IMR-90 (cell line): ENCODE results near the gene AUTS2. TPM values are rescaled to one million over a fixed set of nuclear protein-coding genes. Genes with fewer than 3 reads are reported as not detected.

Experiments used
- ATAC-seq: fragments of 200-7000 bp; cut with Tn5 transposase; 2 replicates; pipeline ENCODE4 v1.9.1; 2020; ENCODE audit warnings: low read depth, mild to moderate bottlenecking, moderate library complexity
- BruUV-seq: library from RNA; stranded (reverse); fragments of 400-500 nt; replicated peaks from 2 replicates; lab custom pipeline; 2021; lab: Mats Ljungman, UMichigan
- CTCF ChIA-PET: fragments of 300-600 bp; formaldehyde crosslinking; extraction: SDS; loops from one replicate; lab custom pipeline; 2021; ENCODE audit warnings: antibody characterized with exemption; lab: Yijun Ruan, JAX
- POLR2A ChIA-PET: fragments of 300-600 bp; sonication (Branson Sonifier 250); formaldehyde crosslinking; loops from one replicate; lab custom pipeline; 2022; ENCODE audit warnings: antibody characterized with exemption; ENCODE audit not compliant: unreplicated experiment; lab: Charles Lee
- DNase-seq: peaks from one replicate; pipeline ENCODE4 v3.0.0; 2013
- H2AFZ ChIP-seq: replicated peaks from 2 replicates; pipeline ENCODE3; 2013; ENCODE audit warnings: low read length, mild to moderate bottlenecking; ENCODE audit not compliant: poor library complexity
- H2AK5ac ChIP-seq: 2 replicates; pipeline ENCODE4 v1.6.1; 2013; ENCODE audit warnings: low read depth, low read length, inconsistent platforms
- H2AK9ac ChIP-seq: replicated peaks from 2 replicates; pipeline ENCODE3; 2013; ENCODE audit warnings: mild to moderate bottlenecking, low read depth, low read length, moderate library complexity; ENCODE audit not compliant: poor library complexity
- H2BK120ac ChIP-seq: 2 replicates; pipeline ENCODE4 v1.6.1; 2013; ENCODE audit warnings: low read depth, low read length, inconsistent platforms
- H2BK15ac ChIP-seq: 3 replicates; pipeline ENCODE4 v1.6.1; 2013; ENCODE audit warnings: low read depth, low read length, inconsistent platforms
- H2BK20ac ChIP-seq: 2 replicates; pipeline ENCODE4 v1.6.1; 2013; ENCODE audit warnings: low read depth, mild to moderate bottlenecking, inconsistent platforms, low read length, moderate library complexity
- H2BK5ac ChIP-seq: 2 replicates; pipeline ENCODE4 v1.6.1; 2013; ENCODE audit warnings: mild to moderate bottlenecking, low read depth, low read length, inconsistent platforms; ENCODE audit not compliant: poor library complexity, severe bottlenecking
- H3K14ac ChIP-seq: replicated peaks from 2 replicates; pipeline ENCODE4 v1.6.1; 2013; ENCODE audit warnings: low read depth, low read length, inconsistent platforms
- H3K18ac ChIP-seq: 2 replicates; pipeline ENCODE4 v1.6.1; 2013; ENCODE audit warnings: low read depth, low read length, control low read depth
- H3K23ac ChIP-seq: 2 replicates; pipeline ENCODE4 v1.6.1; 2013; ENCODE audit warnings: low read depth, low read length, inconsistent platforms
- H3K27ac ChIP-seq: 2 replicates; pipeline ENCODE4 v1.5.1; 2013; ENCODE audit warnings: mild to moderate bottlenecking, control low read depth, low read length; ENCODE audit not compliant: insufficient read depth
- H3K27me3 ChIP-seq: 2 replicates; pipeline ENCODE4 v1.6.1; 2013; ENCODE audit warnings: low read length; ENCODE audit not compliant: control insufficient read depth, insufficient read depth
- H3K36me3 ChIP-seq: 2 replicates; pipeline ENCODE4 v1.6.1; 2013; ENCODE audit warnings: low read length, mixed read lengths; ENCODE audit not compliant: control insufficient read depth, insufficient read depth
- H3K4ac ChIP-seq: 2 replicates; pipeline ENCODE4 v1.6.1; 2013; ENCODE audit warnings: low read depth, low read length, inconsistent platforms
- H3K4me1 ChIP-seq: 2 replicates; pipeline ENCODE4 v1.6.1; 2013; ENCODE audit warnings: low read length, mixed read lengths; ENCODE audit not compliant: control insufficient read depth, insufficient read depth
- H3K4me2 ChIP-seq: 2 replicates; pipeline ENCODE4 v1.6.1; 2013; ENCODE audit warnings: low read depth, mild to moderate bottlenecking, control low read depth, low read length, moderate library complexity
- H3K4me3 ChIP-seq: 2 replicates; pipeline ENCODE4 v1.5.1; 2013; ENCODE audit warnings: low read depth, mild to moderate bottlenecking, control low read depth, low read length, moderate library complexity; ENCODE audit not compliant: insufficient read depth
- H3K56ac ChIP-seq: 2 replicates; pipeline ENCODE4 v1.6.1; 2013; ENCODE audit warnings: low read length, inconsistent platforms; ENCODE audit not compliant: insufficient read depth; ENCODE audit errors: extremely low read depth
- H3K79me1 ChIP-seq, 2 experiments: 2 replicates each; pipeline ENCODE4 v1.6.1; 2013; ENCODE audit warnings: low read length in 2 of 2, inconsistent platforms in 1 of 2, low read depth in 1 of 2
- H3K9ac ChIP-seq: 2 replicates; pipeline ENCODE4 v1.6.1; 2013; ENCODE audit warnings: low read depth, low read length, control low read depth
- H3K9me1 ChIP-seq: 2 replicates; pipeline ENCODE4 v1.6.1; 2013; ENCODE audit warnings: low read length, inconsistent platforms; ENCODE audit not compliant: insufficient read depth
- H3K9me3 ChIP-seq: 2 replicates; pipeline ENCODE4 v1.6.1; 2013; ENCODE audit warnings: low read length; ENCODE audit not compliant: control insufficient read depth, insufficient read depth
- H4K20me1 ChIP-seq: 2 replicates; pipeline ENCODE4 v1.6.1; 2013; ENCODE audit warnings: low read length, inconsistent platforms; ENCODE audit not compliant: insufficient read depth
- H4K5ac ChIP-seq: 2 replicates; pipeline ENCODE4 v1.6.1; 2013; ENCODE audit warnings: mild to moderate bottlenecking, low read depth, low read length, control low read depth
- H4K8ac ChIP-seq, 2 experiments: 2 replicates each; pipeline ENCODE4 v1.6.1; 2013; ENCODE audit warnings: low read depth in 2 of 2, low read length in 2 of 2, control low read depth in 1 of 2, inconsistent platforms in 1 of 2
- H4K91ac ChIP-seq: 2 replicates; pipeline ENCODE4 v1.6.1; 2013; ENCODE audit warnings: low read depth, low read length, inconsistent platforms; ENCODE audit not compliant: insufficient read depth
- RAD21 ChIP-seq: IDR thresholded peaks from 2 replicates; pipeline ENCODE4 v1.6.1; 2012; ENCODE audit warnings: low read length, improper control_type of control experiment
- WGBS, 2 experiments: methylation state at CpG; one replicate each; pipeline versions ENCODE4 v1.1.5 to v1.1.7; 2013; ENCODE audit warnings: missing lambda C conversion rate in 2 of 2; ENCODE audit not compliant: insufficient read length in 1 of 2; ENCODE audit errors: extremely low coverage in 2 of 2; 5-methylcytosine and 5-hydroxymethylcytosine counted together
- dilution Hi-C: fragments of 300-500 bp; cut with HindIII; formaldehyde crosslinking; loops from one replicate; pipeline ENCODE4 v1.14.3; 2018; ENCODE audit warnings: low sequenced_read_pairs; ENCODE audit not compliant: unreplicated experiment
- in situ Hi-C: fragments of 300-500 bp; cut with MboI; formaldehyde crosslinking; loops from 3 replicates; pipeline ENCODE4 v1.14.3; 2019; ENCODE audit warnings: low sequenced_read_pairs, inconsistent platforms, mixed read lengths
- intact Hi-C: fragments of 100-400 bp; cut with micrococcal nuclease; formaldehyde crosslinking; loops from 2 replicates; pipeline ENCODE4 v1.10.0; 2022
- polyA plus RNA-seq, 3 experiments: library from polyadenylated mRNA; depleted of rRNA; stranded (reverse); fragments of >200 nt; gene quantifications; 2 replicates each; pipeline ENCODE4 v1.2.3, GENCODE V29; 2012; ENCODE audit warnings: low replicate concordance in 1 of 3
- total RNA-seq: library from RNA; depleted of rRNA; stranded (reverse); fragments of >200 nt; gene quantifications from 2 replicates; pipeline ENCODE4 v1.2.3, GENCODE V29; 2012

The AUTS2 gene
- total and polyA plus RNA-seq, 2 of the 4 experiments (the other 2 are of a cell fraction): 0.90 to 3.0 TPM

DNA sequence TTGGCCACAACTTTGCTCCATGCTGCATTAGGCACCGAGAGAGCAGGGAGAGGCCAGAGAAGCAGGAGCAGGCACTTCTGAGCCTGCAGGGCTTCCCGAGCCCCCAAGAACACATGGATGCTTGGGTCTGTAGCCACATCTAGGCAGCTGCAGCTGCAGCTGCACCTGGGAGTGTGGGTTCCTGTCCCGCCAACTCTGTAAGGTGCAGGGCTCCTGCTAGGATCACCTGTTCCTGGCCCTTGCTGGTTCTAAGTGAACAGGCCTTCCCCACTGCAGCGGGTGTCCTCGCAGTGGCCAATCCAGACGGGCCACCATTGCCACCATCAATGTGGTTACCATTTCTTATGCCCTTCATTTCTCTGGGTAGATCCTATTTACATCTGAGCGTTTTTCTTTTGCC lies 330.3 kb downstream of the AUTS2 start:
- Histone ChIP-seq H3K9ac (no peak overlapping the region), H3K56ac (no peak overlapping the region), H3K9me3 (peaks cover 2% of the 10 kb centered on the region; the same call in 1 of the 2 replicates), H3K4me1 (no peaks in the 10 kb centered on the region), H3K9me1 (no peaks in the 10 kb centered on the region), H3K23ac (no peak overlapping the region), H2BK120ac (no peak overlapping the region), H3K4me2 (no peak overlapping the region), H2AK9ac (no peak overlapping the region), H4K91ac (no peak overlapping the region), H2AK5ac (no peak overlapping the region), H3K4me3 (no peak overlapping the region), H4K8ac (no peak overlapping the region), H3K36me3 (no peaks in the 10 kb centered on the region), H2BK15ac (no peak overlapping the region), H2BK20ac (no peak overlapping the region), H3K27me3 (no peaks in the 10 kb centered on the region), H3K14ac (no peak overlapping the region), H3K79me1 (no peaks in the 10 kb centered on the region), H2AFZ (no peak overlapping the region), H4K20me1 (no peaks in the 10 kb centered on the region), H3K4ac (no peak overlapping the region), H2BK5ac (no peak overlapping the region), H3K18ac (no peak overlapping the region), H4K5ac (no peak overlapping the region), H3K27ac (no peak overlapping the region)
- ChIA-PET CTCF (no interaction called here), POLR2A (no interaction called here)
- ATAC-seq: no peak
- intact Hi-C loops: no loop called here
- dilution Hi-C loops: no loop called here
- in situ Hi-C loops: no loop called here
- TF ChIP-seq RAD21: no peak
- no TSS peak for BruUV-seq
- 43% methylated on average over 1 of the region's 7 CpGs; no CpG with 5 or more reads in 1 of the 2 experiments for WGBS, 2 experiments
- DNase-seq: no peak
